ENCODE data around the gene AGTPBP1. TPM values are rescaled to one million over a fixed set of nuclear protein-coding genes. Genes with fewer than 3 reads are reported as not detected.

AGTPBP1 gene
- total and polyA plus RNA-seq, 4 experiments from 2014 or later, result 27.5 to 56.7 (median 42.9) TPM

GRCh38 chr9:85738509-85738908, 3.2 kb downstream of the AGTPBP1 start:
- H3K4me1 Mint-ChIP-seq, result peaks cover 30 to 51% (median 38%) of the 10 kb centered on the region in 4 donors
- H3K4me3 ChIP-seq (ENCODE audit: low read length in 2 of 2), result no peak overlapping the region
- H3K27me3 ChIP-seq (ENCODE audit: insufficient read depth, low read length), result no peaks in the 10 kb centered on the region
- no peak for DNase-seq
- intact Hi-C loops (cut with micrococcal nuclease), result no loop called here
- H3K4me1 ChIP-seq (ENCODE audit: insufficient read depth, low read length), result peaks cover 37% of the 10 kb centered on the region
- H3K4me3 Mint-ChIP-seq, result peak overlapping the region in 3 of 8 donors; percentile 4 to 39 (median 31)
- CTCF ChIA-PET (ENCODE audit: partially characterized antibody), result interaction anchor here (3.4 to 5.4 kb wide), 2 partner anchors 15 to 40 kb away, joined by 20 to 32 read pairs; no protein-coding TSS in a partner anchor
- H3K27ac ChIP-seq (ENCODE audit: low read depth, low read length), result no peak overlapping the region
- H3K36me3 ChIP-seq (ENCODE audit: insufficient read depth, low read length), result no peaks in the 10 kb centered on the region
- H3K36me3 Mint-ChIP-seq, result peaks cover 2 to 9% of the 10 kb centered on the region in 2 donors
- no peaks in the 10 kb centered on the region for H3K9me3 ChIP-seq (ENCODE audit: control insufficient read depth in 1 of 2, low read length in 2 of 2)
- peaks cover 0 to 1% of the 10 kb centered on the region in 2 donors for H3K27me3 Mint-ChIP-seq
- H3K9me3 Mint-ChIP-seq, result no peaks in the 10 kb centered on the region
- POLR2A ChIA-PET (ENCODE audit: partially characterized antibody), result interaction anchor here (5.3 kb wide), 1 partner anchor 14 kb away, joined by 60 read pairs; no protein-coding TSS in a partner anchor
- peak overlapping the region in 1 of 7 donors; percentile 23 for H3K27ac Mint-ChIP-seq

GRCh38 chr9:85737671-85738070, 4.1 kb downstream of the AGTPBP1 start:
- H3K36me3 ChIP-seq (ENCODE audit: insufficient read depth, low read length), result no peaks in the 10 kb centered on the region
- H3K27ac ChIP-seq (ENCODE audit: low read depth, low read length), result no peak overlapping the region
- Mint-ChIP-seq H3K36me3 (peaks cover 6 to 9% of the 10 kb centered on the region in 2 donors), H3K4me3 (no peak overlapping the region), H3K27ac (no peak overlapping the region), H3K4me1 (peaks cover 33 to 53% (median 41%) of the 10 kb centered on the region in 4 donors), H3K9me3 (no peaks in the 10 kb centered on the region), H3K27me3 (peaks cover 0 to 1% of the 10 kb centered on the region in 2 donors)
- no peak overlapping the region for H3K4me3 ChIP-seq (ENCODE audit: low read length in 2 of 2)
- H3K27me3 ChIP-seq (ENCODE audit: insufficient read depth, low read length), result no peaks in the 10 kb centered on the region
- no peak for DNase-seq
- peaks cover 34% of the 10 kb centered on the region for H3K4me1 ChIP-seq (ENCODE audit: insufficient read depth, low read length)
- H3K9me3 ChIP-seq (ENCODE audit: control insufficient read depth in 1 of 2, low read length in 2 of 2), result no peaks in the 10 kb centered on the region
- POLR2A ChIA-PET (ENCODE audit: partially characterized antibody), result no interaction called here
- CTCF ChIA-PET (ENCODE audit: partially characterized antibody), result interaction anchor here (5.4 kb wide), 1 partner anchor 14 kb away, joined by 20 read pairs; no protein-coding TSS in a partner anchor
- intact Hi-C loops (cut with micrococcal nuclease), result no loop called here

- Mint-ChIP-seq H3K9me3 (peaks cover 0 to 2% (median 0%) of the 10 kb centered on the region in 8 donors), H3K27me3 (no peaks in the 10 kb centered on the region), H3K4me3 (peak overlapping the region in 1 of 8 donors; percentile 17), H3K4me1 (peaks cover 46 to 74% (median 62%) of the 10 kb centered on the region in 4 donors), H3K36me3 (peaks cover 2 to 6% of the 10 kb centered on the region in 2 donors), H3K27ac (peak overlapping the region in 1 of 7 donors; percentile 46)
- no peaks in the 10 kb centered on the region for H3K36me3 ChIP-seq (ENCODE audit: insufficient read depth, low read length)
- peaks cover 24% of the 10 kb centered on the region for H3K4me1 ChIP-seq (ENCODE audit: insufficient read depth, low read length)
- H3K4me3 ChIP-seq (ENCODE audit: low read length in 2 of 2), result no peak overlapping the region
- ChIA-PET CTCF (ENCODE audit: partially characterized antibody) (interaction anchor here (1.5 kb wide), 1 partner anchor 32 kb away, joined by 4 read pairs; no protein-coding TSS in a partner anchor), POLR2A (ENCODE audit: partially characterized antibody) (interaction anchor here (1.2 to 1.4 kb wide), 2 partner anchors 10 to 11 kb away, joined by 3 to 4 read pairs; partner anchors contain the start of gene AGTPBP1)
- no peaks in the 10 kb centered on the region for H3K9me3 ChIP-seq (ENCODE audit: control insufficient read depth in 1 of 2, low read length in 2 of 2)
- H3K27me3 ChIP-seq (ENCODE audit: insufficient read depth, low read length), result no peaks in the 10 kb centered on the region
- no peak overlapping the region for H3K27ac ChIP-seq (ENCODE audit: low read depth, low read length)
- DNase-seq, result no peak
- intact Hi-C loops (cut with micrococcal nuclease), result no loop called here
Measured at GRCh38 chr9:85730916-85731630, 10.7 kb downstream of the AGTPBP1 start.

DNA sequence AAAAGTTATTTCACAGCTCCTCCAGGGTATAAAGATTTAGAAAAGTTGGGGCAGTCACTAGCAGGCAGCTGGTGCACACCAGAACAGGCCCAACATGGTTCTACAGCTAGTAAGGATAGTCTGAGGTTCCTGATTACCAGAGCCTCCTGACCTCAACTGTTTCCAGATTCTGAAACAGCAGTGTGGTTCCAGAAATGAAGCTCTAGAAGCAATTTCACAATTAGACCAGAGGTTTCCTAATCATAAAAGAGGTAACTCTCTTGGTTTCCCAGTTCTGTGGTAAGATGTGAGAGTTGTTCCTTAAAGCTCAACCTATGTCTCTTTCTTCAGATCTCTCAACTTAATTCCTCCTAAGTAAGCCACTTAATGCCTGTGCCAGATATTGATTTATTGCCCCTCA, 11.9 kb downstream of the AGTPBP1 start:
- intact Hi-C loops (cut with micrococcal nuclease), result no loop called here
- Mint-ChIP-seq H3K4me3 (peak overlapping the region in 1 of 8 donors; percentile 17), H3K36me3 (peaks cover 2 to 6% of the 10 kb centered on the region in 2 donors), H3K4me1 (peaks cover 47 to 80% (median 62%) of the 10 kb centered on the region in 4 donors), H3K27me3 (no peaks in the 10 kb centered on the region), H3K27ac (peak overlapping the region in 3 of 7 donors; percentile 35 to 57 (median 37)), H3K9me3 (peaks cover 0 to 2% (median 0%) of the 10 kb centered on the region in 8 donors)
- peaks cover 24% of the 10 kb centered on the region for H3K4me1 ChIP-seq (ENCODE audit: insufficient read depth, low read length)
- no peak overlapping the region for H3K27ac ChIP-seq (ENCODE audit: low read depth, low read length)
- no peak for DNase-seq
- H3K36me3 ChIP-seq (ENCODE audit: insufficient read depth, low read length), result no peaks in the 10 kb centered on the region
- ChIA-PET CTCF (ENCODE audit: partially characterized antibody) (interaction anchor here (1.0 to 1.8 kb wide), 4 partner anchors 10 to 31 kb away, joined by 4 to 9 read pairs (median 4); no protein-coding TSS in a partner anchor), POLR2A (ENCODE audit: partially characterized antibody) (interaction anchor here (1.2 kb wide), 1 partner anchor 11 kb away, joined by 4 read pairs; no protein-coding TSS in a partner anchor)
- no peaks in the 10 kb centered on the region for H3K9me3 ChIP-seq (ENCODE audit: control insufficient read depth in 1 of 2, low read length in 2 of 2)
- H3K4me3 ChIP-seq (ENCODE audit: low read length in 2 of 2), result no peak overlapping the region
- no peaks in the 10 kb centered on the region for H3K27me3 ChIP-seq (ENCODE audit: insufficient read depth, low read length)

- no peak for DNase-seq
- Histone ChIP-seq H3K9me3 (ENCODE audit: control insufficient read depth in 1 of 2, low read length in 2 of 2) (no peaks in the 10 kb centered on the region), H3K4me3 (ENCODE audit: low read length in 2 of 2) (no peak overlapping the region), H3K4me1 (ENCODE audit: insufficient read depth, low read length) (peaks cover 41% of the 10 kb centered on the region), H3K27me3 (ENCODE audit: insufficient read depth, low read length) (no peaks in the 10 kb centered on the region), H3K36me3 (ENCODE audit: insufficient read depth, low read length) (no peaks in the 10 kb centered on the region), H3K27ac (ENCODE audit: low read depth, low read length) (no peak overlapping the region)
- CTCF ChIA-PET (ENCODE audit: partially characterized antibody), result interaction anchor here (0.6 to 2.6 kb wide), 2 partner anchors 9 to 29 kb away, joined by 3 to 10 read pairs; no protein-coding TSS in a partner anchor
- POLR2A ChIA-PET (ENCODE audit: partially characterized antibody), result no interaction called here
- H3K4me3 Mint-ChIP-seq, result no peak overlapping the region
- no peaks in the 10 kb centered on the region for H3K27me3 Mint-ChIP-seq
- intact Hi-C loops (cut with micrococcal nuclease), result no loop called here
- H3K27ac Mint-ChIP-seq, result peak overlapping the region in 2 of 7 donors; percentile 35 to 43
- H3K36me3 Mint-ChIP-seq, result peaks cover 9 to 10% of the 10 kb centered on the region in 2 donors
- peaks cover 52 to 82% (median 66%) of the 10 kb centered on the region in 4 donors for H3K4me1 Mint-ChIP-seq
- peaks cover 0 to under 1% (median 0%) of the 10 kb centered on the region in 8 donors for H3K9me3 Mint-ChIP-seq
Measured at GRCh38 chr9:85727500-85727899, 14.3 kb downstream of the AGTPBP1 start.

DNA sequence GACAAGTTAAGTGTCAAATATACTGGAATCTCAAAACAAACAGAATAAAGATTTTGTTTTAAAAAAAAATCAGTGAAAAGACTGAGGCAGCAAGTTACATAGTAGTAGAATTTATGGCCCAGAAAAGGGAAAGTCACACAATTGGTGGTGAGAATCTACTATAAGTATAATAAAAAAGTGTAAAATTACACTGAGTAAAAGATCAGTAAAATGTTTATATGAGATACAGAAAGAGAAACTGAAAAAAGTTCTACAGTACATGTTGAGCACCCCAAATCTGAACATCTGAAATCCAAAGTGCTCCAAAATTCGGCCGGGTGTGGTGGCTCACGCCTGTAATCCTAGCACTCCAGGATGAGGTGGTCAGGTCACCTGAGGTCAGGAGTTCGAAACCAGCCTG, 15.0 kb downstream of the AGTPBP1 start:
- Histone ChIP-seq H3K4me3 (ENCODE audit: low read length in 2 of 2) (no peak overlapping the region), H3K9me3 (ENCODE audit: control insufficient read depth in 1 of 2, low read length in 2 of 2) (no peaks in the 10 kb centered on the region), H3K36me3 (ENCODE audit: insufficient read depth, low read length) (no peaks in the 10 kb centered on the region), H3K27me3 (ENCODE audit: insufficient read depth, low read length) (no peaks in the 10 kb centered on the region), H3K27ac (ENCODE audit: low read depth, low read length) (no peak overlapping the region), H3K4me1 (ENCODE audit: insufficient read depth, low read length) (peaks cover 44% of the 10 kb centered on the region)
- Mint-ChIP-seq H3K27ac (peak overlapping the region in 3 of 7 donors; percentile 23 to 43 (median 37)), H3K36me3 (peaks cover 13 to 16% of the 10 kb centered on the region in 2 donors), H3K4me1 (peaks cover 56 to 86% (median 70%) of the 10 kb centered on the region in 4 donors), H3K9me3 (no peaks in the 10 kb centered on the region), H3K4me3 (no peak overlapping the region), H3K27me3 (no peaks in the 10 kb centered on the region)
- DNase-seq, result no peak
- POLR2A ChIA-PET (ENCODE audit: partially characterized antibody), result interaction anchor here (4.7 kb wide), 1 partner anchor 14 kb away, joined by 60 read pairs; the partner anchor contains the start of gene AGTPBP1
- intact Hi-C loops (cut with micrococcal nuclease), result no loop called here
- CTCF ChIA-PET (ENCODE audit: partially characterized antibody), result interaction anchor here (2.6 kb wide), 1 partner anchor 29 kb away, joined by 10 read pairs; no protein-coding TSS in a partner anchor

Data from CD4-positive, alpha-beta memory T cell (primary cell).